Upper lobe of left lung (tissue), 4 donors: Measurements from ENCODE around the gene BTRC.

Source experiments
- CTCF ChIP-seq, 6 experiments: fragments of 450-650 bp in 4 of 6; fragments of 200-600 bp in 2 of 6; sonication (generic) in 2 of 6; IDR thresholded peaks; one replicate each; pipeline ENCODE4 v1.5.1; 2016 to 2019; ENCODE audit warnings: antibody characterized with exemption in 6 of 6
- POLR2A ChIP-seq, 4 donors: fragments of 450-650 bp; IDR thresholded peaks; one replicate each; pipeline ENCODE4 v1.5.1; 2016 to 2017; ENCODE audit warnings: antibody characterized with exemption in 4 of 4, mild to moderate bottlenecking in 2 of 4

DNA sequence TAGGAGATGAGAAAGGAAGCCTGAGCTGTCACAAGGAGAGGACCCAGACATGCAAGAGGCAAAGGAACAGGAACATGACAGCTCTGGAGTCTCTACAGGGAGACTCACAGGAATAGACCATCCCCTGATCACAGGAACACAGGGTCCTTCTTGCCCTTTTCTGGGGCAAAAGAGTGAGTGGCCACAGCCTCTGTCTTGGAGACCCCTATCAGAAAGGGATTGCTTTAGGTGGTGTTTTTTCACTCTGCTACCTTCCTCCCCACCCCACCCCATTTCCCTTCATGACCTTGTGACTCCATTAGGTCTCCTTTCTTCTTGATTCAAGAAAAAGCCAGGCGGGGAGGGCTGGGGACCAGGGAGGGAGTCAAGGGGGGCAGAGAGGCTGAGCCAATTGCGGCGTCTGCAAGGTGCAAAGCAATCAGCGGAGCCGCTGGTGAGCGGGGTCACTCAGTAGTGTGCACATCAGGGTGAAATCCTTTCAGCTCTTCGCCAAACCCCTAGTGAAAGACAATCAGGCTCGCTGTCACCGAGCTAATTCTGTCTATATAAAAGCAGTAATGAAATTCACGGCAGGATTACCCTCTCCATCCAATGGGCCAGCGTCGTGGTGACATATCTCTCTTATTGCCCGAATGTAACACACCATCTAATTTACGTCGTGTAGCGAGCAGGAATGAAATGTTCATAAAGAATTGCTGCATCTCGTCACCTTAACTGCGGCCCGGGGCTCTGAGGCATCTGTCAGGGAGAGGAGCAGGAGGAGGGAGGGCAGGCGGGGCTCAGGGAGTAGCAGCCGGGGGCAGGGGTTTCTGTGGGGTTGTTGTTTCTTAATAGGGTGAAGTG lies 31.5 kb upstream of the BTRC start:
- TF ChIP-seq CTCF (IDR thresholded peaks at IDR 0.05) (no peak), POLR2A (IDR thresholded peaks at IDR 0.05) (no peak)
